ENCODE data around the gene PRPF19. TPM values are rescaled to one million over a fixed set of nuclear protein-coding genes. Genes with fewer than 3 reads are reported as not detected.

The PRPF19 gene
- total and polyA plus RNA-seq, 2 of the 8 experiments (the other 6 are each of a cell fraction or from before 2014, with no cell fraction given): 107 to 141 TPM

GRCh38 chr11:60852982-60853950, 53.1 kb downstream of the PRPF19 start:
- Histone ChIP-seq H2AK5ac (ENCODE audit: low read depth, low read length) (no peak overlapping the region), H3K56ac (replicated peaks; ENCODE audit: insufficient read length, low read depth, low read length) (no peak overlapping the region), H3K4me2 (ENCODE audit: insufficient read depth in 1 of 2, low read depth in 2 of 2, low read length in 2 of 2) (peak overlapping the region in 1 of 2 experiments; percentile 69; a peak in 1 of 4 replicates), H3K4ac (replicated peaks; ENCODE audit: insufficient read length, low read depth, low read length) (no peak overlapping the region), H4K8ac (ENCODE audit: extremely low read depth, insufficient read depth, low read length) (peak overlapping the region; percentile 89; the same call in 1 of the 2 replicates), H3K23ac (ENCODE audit: insufficient read length) (no peak overlapping the region), H3K4me1 (replicated peaks in 1 of 4; ENCODE audit: control insufficient read depth in 3 of 4, insufficient read depth in 4 of 4, low read length in 3 of 4) (peaks cover 0 to 5% (median 0%) of the 10 kb centered on the region in 4 experiments; a peak in 2 of 7 replicates), H3K27ac (ENCODE audit: low read depth, low read length) (no peak overlapping the region), H2BK12ac (ENCODE audit: low read depth, low read length) (no peak overlapping the region), H3K27me3 (replicated peaks in 1 of 4; ENCODE audit: control insufficient read depth in 3 of 4, extremely low read depth in 1 of 4, insufficient read depth in 3 of 4, low read length in 3 of 4) (peaks cover 3 to 26% (median 16%) of the 10 kb centered on the region in 4 experiments; a peak in 6 of 7 replicates), H3K36me3 (ENCODE audit: control insufficient read depth in 2 of 4, insufficient read depth in 4 of 4, low read length in 3 of 4) (peaks cover 10 to 24% (median 17%) of the 10 kb centered on the region in 4 experiments), H4K5ac (ENCODE audit: insufficient read length, low read depth, low read length) (no peak overlapping the region), H3K4me3 (ENCODE audit: extremely low read depth in 1 of 4, insufficient read depth in 2 of 4, low read depth in 3 of 4, low read length in 4 of 4) (peak overlapping the region in 1 of 4 experiments; percentile 49; a peak in 1 of 8 replicates), H3K9ac (replicated peaks in 1 of 4; ENCODE audit: extremely low read depth in 1 of 4, low read depth in 3 of 4, low read length in 3 of 4) (no peak overlapping the region), H3K14ac (ENCODE audit: insufficient read length) (no peak overlapping the region), H3K23me2 (ENCODE audit: low read depth, low read length) (no peaks in the 10 kb centered on the region; the same call in 1 of the 2 replicates), H3K79me1 (ENCODE audit: low read depth, low read length) (no peaks in the 10 kb centered on the region), H3K18ac (ENCODE audit: extremely low read depth, low read length) (no peak overlapping the region), H4K20me1 (replicated peaks in 1 of 2; ENCODE audit: control insufficient read depth in 1 of 2, insufficient read depth in 2 of 2, low read length in 2 of 2) (peaks cover 5 to 18% of the 10 kb centered on the region in 2 experiments), H3K79me2 (ENCODE audit: control insufficient read depth in 1 of 2, insufficient read depth in 2 of 2, low read length in 2 of 2) (no peaks in the 10 kb centered on the region), H2BK15ac (ENCODE audit: low read length) (no peak overlapping the region), H2BK120ac (replicated peaks; ENCODE audit: low read depth, low read length) (no peak overlapping the region), H2BK5ac (ENCODE audit: low read depth, low read length) (no peak overlapping the region), H4K91ac (replicated peaks; ENCODE audit: insufficient read length, low read length) (no peak overlapping the region), H2BK20ac (ENCODE audit: low read length) (no peak overlapping the region), H3K9me3 (ENCODE audit: insufficient read depth in 2 of 2, low read depth in 1 of 2, low read length in 1 of 2) (peaks cover 0 to 9% of the 10 kb centered on the region in 2 experiments; a peak in 1 of 4 replicates), H2AFZ (ENCODE audit: low read length) (no peak overlapping the region)
- WGBS, 2 experiments (ENCODE audit: extremely low coverage in 1 of 2, insufficient coverage in 1 of 2, insufficient read length in 1 of 2, insufficient replicate concordance in 2 of 2, low coverage in 1 of 2, low lambda C conversion rate in 2 of 2, missing lambda C conversion rate in 1 of 2): 87% methylated on average over 62 of the region's 68 CpGs; no CpG with 5 or more reads in 1 of the 2 experiments
- POLR2A ChIA-PET (ENCODE audit: partially characterized antibody): interaction anchor here (1.0 to 7.5 kb wide), 3 partner anchors 12 to 16 kb away, joined by 3 to 54 read pairs (median 20); partner anchors contain the start of genes CCDC86 and ZP1
- TF ChIP-seq SIRT6 (IDR thresholded peaks at IDR 0.05; ENCODE audit: low read length) (no peak), SP4 (IDR thresholded peaks at IDR 0.05; ENCODE audit: low read length) (no peak), KDM4A (IDR thresholded peaks at IDR 0.05; ENCODE audit: low read depth, low read length, severe bottlenecking) (peak; percentile 5)
- no peak for DNase-seq (ENCODE audit: low read depth in 1 of 2, low spot score in 2 of 2)
- FAIRE-seq: no peak
- CTCF ChIA-PET (ENCODE audit: partially characterized antibody): interaction anchor here (0.8 to 5.1 kb wide), 8 partner anchors 8 to 46 kb away, joined by 3 to 22 read pairs (median 4); no protein-coding TSS in a partner anchor
